H9 (cell line): Measurements from ENCODE around the gene DHRS1. TPM values are rescaled to one million over a fixed set of nuclear protein-coding genes. Genes with fewer than 3 reads are reported as not detected.
"Not testable (repeated sequence)": the region's sequence is repeated elsewhere in the genome, so short reads cannot be mapped to it uniquely, and the experiment has no call there.

Experiments
- DNase-seq: peaks from one replicate; pipeline ENCODE4 v3.0.0-alpha.2; 2017
- H2AFZ ChIP-seq: one replicate; pipeline ENCODE4 v1.6.1; 2013; ENCODE audit warnings: mild to moderate bottlenecking, low read length, control low read depth, moderate library complexity
- H2AK5ac ChIP-seq: 2 replicates; pipeline ENCODE4 v1.6.1; 2013; ENCODE audit warnings: low read length, control low read depth, mixed read lengths; ENCODE audit not compliant: insufficient read length
- H2BK120ac ChIP-seq: one replicate; pipeline ENCODE4 v1.6.1; 2013; ENCODE audit warnings: low read depth, mild to moderate bottlenecking, low read length, control low read depth, inconsistent platforms; ENCODE audit not compliant: poor library complexity, severe bottlenecking
- H2BK12ac ChIP-seq: 2 replicates; pipeline ENCODE4 v1.6.1; 2013; ENCODE audit warnings: low read length, control low read depth, mixed read lengths, low read depth; ENCODE audit not compliant: insufficient read length
- H2BK15ac ChIP-seq: 2 replicates; pipeline ENCODE4 v1.6.1; 2013; ENCODE audit warnings: low read depth, low read length, control low read depth
- H2BK20ac ChIP-seq: one replicate; pipeline ENCODE4 v1.6.1; 2013; ENCODE audit warnings: low read depth, mild to moderate bottlenecking, low read length, control low read depth, inconsistent platforms; ENCODE audit not compliant: poor library complexity, severe bottlenecking
- H2BK5ac ChIP-seq: 2 replicates; pipeline ENCODE4 v1.6.1; 2013; ENCODE audit warnings: low read length, control low read depth, mixed read lengths; ENCODE audit not compliant: insufficient read length
- H3K14ac ChIP-seq: 2 replicates; pipeline ENCODE4 v1.6.1; 2013; ENCODE audit warnings: low read length, control low read depth; ENCODE audit not compliant: insufficient read depth
- H3K18ac ChIP-seq: 2 replicates; pipeline ENCODE4 v1.6.1; 2013; ENCODE audit warnings: low read depth, mild to moderate bottlenecking, mixed read lengths, low read length, control low read depth; ENCODE audit not compliant: insufficient read length
- H3K23ac ChIP-seq: 2 replicates; pipeline ENCODE4 v1.6.1; 2013; ENCODE audit warnings: low read length, control low read depth, mixed read lengths, low read depth; ENCODE audit not compliant: insufficient read length
- H3K23me2 ChIP-seq: 2 replicates; pipeline ENCODE4 v1.6.1; 2013; ENCODE audit warnings: low read depth, mild to moderate bottlenecking, mixed read lengths, low read length, control low read depth; ENCODE audit not compliant: insufficient read length, poor library complexity, severe bottlenecking
- H3K27ac ChIP-seq: 2 replicates; pipeline ENCODE4 v1.5.1; 2013; ENCODE audit warnings: low read length, control low read depth, mixed read lengths, low read depth; ENCODE audit not compliant: insufficient read length
- H3K27me3 ChIP-seq: 2 replicates; pipeline ENCODE4 v1.6.1; 2013; ENCODE audit warnings: low read length, control low read depth, inconsistent platforms; ENCODE audit not compliant: insufficient read depth
- H3K4ac ChIP-seq: 2 replicates; pipeline ENCODE4 v1.6.1; 2013; ENCODE audit warnings: low read depth, mild to moderate bottlenecking, control low read depth, inconsistent platforms, low read length, moderate library complexity
- H3K4me1 ChIP-seq: 2 replicates; pipeline ENCODE4 v1.6.1; 2013; ENCODE audit warnings: low read length, control low read depth, inconsistent platforms; ENCODE audit not compliant: insufficient read depth
- H3K4me2 ChIP-seq: 2 replicates; pipeline ENCODE4 v1.6.1; 2013; ENCODE audit warnings: low read length, control low read depth, mixed read lengths; ENCODE audit not compliant: insufficient read length, insufficient read depth
- H3K56ac ChIP-seq: 2 replicates; pipeline ENCODE4 v1.6.1; 2013; ENCODE audit warnings: low read depth, mild to moderate bottlenecking, mixed read lengths, low read length, control low read depth; ENCODE audit not compliant: insufficient read length
- H3K79me1 ChIP-seq: 2 replicates; pipeline ENCODE4 v1.6.1; 2013; ENCODE audit warnings: low read depth, mild to moderate bottlenecking, moderate library complexity, low read length, control low read depth, inconsistent platforms; ENCODE audit not compliant: insufficient read depth, poor library complexity, severe bottlenecking
- H3K79me2 ChIP-seq: 2 replicates; pipeline ENCODE4 v1.6.1; 2013; ENCODE audit warnings: low read length, control low read depth, inconsistent platforms; ENCODE audit not compliant: insufficient read depth
- H3K9ac ChIP-seq: 2 replicates; pipeline ENCODE4 v1.6.1; 2013; ENCODE audit warnings: low read length, control low read depth, mixed read lengths; ENCODE audit not compliant: insufficient read length; ENCODE audit errors: extremely low read depth
- H3K9me3 ChIP-seq: one replicate; pipeline ENCODE4 v1.6.1; 2013; ENCODE audit warnings: low read depth, low read length, inconsistent platforms; ENCODE audit not compliant: control insufficient read depth
- H3T11ph ChIP-seq: one replicate; pipeline ENCODE4 v1.6.1; 2013; ENCODE audit warnings: mild to moderate bottlenecking, low read length, control low read depth, inconsistent platforms
- H4K20me1 ChIP-seq: one replicate; pipeline ENCODE4 v1.6.1; 2013; ENCODE audit not compliant: control insufficient read depth, insufficient read length, insufficient read depth
- H4K5ac ChIP-seq: 2 replicates; pipeline ENCODE4 v1.6.1; 2013; ENCODE audit warnings: low read depth, mild to moderate bottlenecking, mixed read lengths, low read length, control low read depth; ENCODE audit not compliant: insufficient read length
- H4K8ac ChIP-seq: replicated peaks from 2 replicates; pipeline ENCODE4 v1.6.1; 2013; ENCODE audit warnings: low read length, control low read depth, mixed read lengths, low read depth; ENCODE audit not compliant: insufficient read length
- H4K91ac ChIP-seq: 2 replicates; pipeline ENCODE4 v1.6.1; 2013; ENCODE audit warnings: low read depth, mild to moderate bottlenecking, moderate library complexity, mixed read lengths, low read length, control low read depth; ENCODE audit not compliant: insufficient read length
- H3K27ac Mint-ChIP-seq, 3 experiments: 2 replicates in 2 of 3; 3 replicates in 1 of 3; pipeline ENCODE4 v1.8.0; 2020 to 2021; ENCODE audit warnings: mixed read lengths in 3 of 3, mild to moderate bottlenecking in 1 of 3, moderate library complexity in 1 of 3
- H3K27me3 Mint-ChIP-seq: 2 replicates; pipeline ENCODE4 v1.8.0; 2021; ENCODE audit warnings: low read depth, mild to moderate bottlenecking, moderate library complexity, mixed read lengths
- H3K36me3 Mint-ChIP-seq, 3 experiments: 2 replicates in 2 of 3; 3 replicates in 1 of 3; pipeline ENCODE4 v1.8.0; 2020 to 2021; ENCODE audit warnings: low read depth in 3 of 3, mixed read lengths in 3 of 3; ENCODE audit not compliant: insufficient read depth in 1 of 3
- H3K4me1 Mint-ChIP-seq, 2 experiments: 2 replicates each; pipeline ENCODE4 v1.8.0; 2020; ENCODE audit warnings: mixed read lengths in 2 of 2
- H3K4me3 Mint-ChIP-seq, 2 experiments: 2 replicates in 1 of 2; 3 replicates in 1 of 2; pipeline ENCODE4 v1.8.0; 2020 to 2021; ENCODE audit warnings: mild to moderate bottlenecking in 2 of 2, mixed read lengths in 2 of 2, moderate library complexity in 1 of 2
- H3K9me3 Mint-ChIP-seq, 2 experiments: 2 replicates in 1 of 2; 3 replicates in 1 of 2; pipeline ENCODE4 v1.8.0; 2020; ENCODE audit warnings: mild to moderate bottlenecking in 2 of 2, mixed read lengths in 2 of 2, moderate library complexity in 1 of 2
- WGBS: extraction: QIAGEN DNeasy Blood & Tissue Kit; methylation state at CpG from one replicate; pipeline ENCODE4 v1.1.7; 2013; ENCODE audit warnings: missing lambda C conversion rate, low lambda C conversion rate, mixed read lengths; ENCODE audit not compliant: insufficient read length; ENCODE audit errors: extremely low coverage; 5-methylcytosine and 5-hydroxymethylcytosine counted together
- total RNA-seq: library from RNA; stranded (reverse); gene quantifications from 2 replicates; pipeline ENCODE4 v1.2.1, GENCODE V29; 2021
- TF ChIP-seq, protein P1 (sequence below): fragments of 200-600 bp; sonication (generic); conservative IDR thresholded peaks from 3 replicates; pipeline ENCODE4 v1.8.0; 2021; ENCODE audit warnings: antibody characterized with exemption, mild to moderate bottlenecking

Gene DHRS1
- total RNA-seq, 1 experiment from 2014 or later: 19.1 TPM

- not testable (repeated sequence) for H2BK12ac ChIP-seq, H3K79me2 ChIP-seq, H3K23ac ChIP-seq, H3K4me1 ChIP-seq, H3K36me3 Mint-ChIP-seq, H3T11ph ChIP-seq, H2AFZ ChIP-seq, H4K91ac ChIP-seq, H2BK5ac ChIP-seq, H2BK120ac ChIP-seq, H2AK5ac ChIP-seq, H3K4me3 Mint-ChIP-seq, H3K4me2 ChIP-seq, H3K56ac ChIP-seq, H3K4ac ChIP-seq, H4K8ac ChIP-seq, H3K9ac ChIP-seq, H3K9me3 Mint-ChIP-seq, H3K18ac ChIP-seq, H3K27ac ChIP-seq, H4K20me1 ChIP-seq, H3K14ac ChIP-seq, H3K27ac Mint-ChIP-seq, H3K79me1 ChIP-seq, H3K9me3 ChIP-seq, H3K23me2 ChIP-seq, H3K27me3 ChIP-seq, H2BK15ac ChIP-seq, DNase-seq, H4K5ac ChIP-seq, H2BK20ac ChIP-seq
- peaks cover 9 to 11% of the 10 kb centered on the region in 2 experiments for H3K4me1 Mint-ChIP-seq
- no CpG with 5 or more reads among the region's 9 CpGs for WGBS
- TF ChIP-seq, protein P1, sequence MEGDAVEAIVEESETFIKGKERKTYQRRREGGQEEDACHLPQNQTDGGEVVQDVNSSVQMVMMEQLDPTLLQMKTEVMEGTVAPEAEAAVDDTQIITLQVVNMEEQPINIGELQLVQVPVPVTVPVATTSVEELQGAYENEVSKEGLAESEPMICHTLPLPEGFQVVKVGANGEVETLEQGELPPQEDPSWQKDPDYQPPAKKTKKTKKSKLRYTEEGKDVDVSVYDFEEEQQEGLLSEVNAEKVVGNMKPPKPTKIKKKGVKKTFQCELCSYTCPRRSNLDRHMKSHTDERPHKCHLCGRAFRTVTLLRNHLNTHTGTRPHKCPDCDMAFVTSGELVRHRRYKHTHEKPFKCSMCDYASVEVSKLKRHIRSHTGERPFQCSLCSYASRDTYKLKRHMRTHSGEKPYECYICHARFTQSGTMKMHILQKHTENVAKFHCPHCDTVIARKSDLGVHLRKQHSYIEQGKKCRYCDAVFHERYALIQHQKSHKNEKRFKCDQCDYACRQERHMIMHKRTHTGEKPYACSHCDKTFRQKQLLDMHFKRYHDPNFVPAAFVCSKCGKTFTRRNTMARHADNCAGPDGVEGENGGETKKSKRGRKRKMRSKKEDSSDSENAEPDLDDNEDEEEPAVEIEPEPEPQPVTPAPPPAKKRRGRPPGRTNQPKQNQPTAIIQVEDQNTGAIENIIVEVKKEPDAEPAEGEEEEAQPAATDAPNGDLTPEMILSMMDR: peak; percentile 70
- H3K27me3 Mint-ChIP-seq: peaks cover 73% of the 10 kb centered on the region
Measured at GRCh38 chr14:24327914-24328313, 28.3 kb upstream of the DHRS1 start.
